DND-41 (cell line): ENCODE results near the gene CCDC137.

Source experiments
- ATAC-seq: fragments of 200-7000 bp; cut with Tn5 transposase; 3 replicates; pipeline ENCODE4 v1.9.1; 2021; ENCODE audit warnings: low read depth; ENCODE audit not compliant: insufficient read depth
- DNase-seq: peaks from one replicate; pipeline ENCODE4 v3.0.0-alpha.2; 2020
- H2AFZ ChIP-seq: 2 replicates; pipeline ENCODE4 v1.6.0; 2012; ENCODE audit warnings: low read depth, low read length
- H3K27ac ChIP-seq: 2 replicates; pipeline ENCODE4 v1.5.1; 2012; ENCODE audit warnings: low read length, inconsistent platforms
- H3K27me3 ChIP-seq: fragments of 200-600 bp; sonication (generic); 2 replicates; pipeline ENCODE4 v1.6.0; 2012; ENCODE audit warnings: low read length, mild to moderate bottlenecking, inconsistent platforms; ENCODE audit not compliant: insufficient read depth, poor library complexity
- H3K36me3 ChIP-seq: 2 replicates; pipeline ENCODE4 v1.5.1; 2012; ENCODE audit warnings: low read length, inconsistent platforms; ENCODE audit not compliant: insufficient read depth
- H3K4me1 ChIP-seq: 2 replicates; pipeline ENCODE4 v1.5.1; 2012; ENCODE audit warnings: mild to moderate bottlenecking, low read length; ENCODE audit not compliant: insufficient read depth
- H3K4me2 ChIP-seq: 2 replicates; pipeline ENCODE4 v1.6.0; 2012; ENCODE audit warnings: mild to moderate bottlenecking, moderate library complexity, low read length, inconsistent platforms; ENCODE audit not compliant: insufficient read depth
- H3K4me3 ChIP-seq, 2 experiments: fragments of 200-600 bp in 1 of 2; shearing (Covaris generic) in 1 of 2; 2 replicates each; pipeline ENCODE4 v1.5.1; 2012 to 2016; ENCODE audit warnings: inconsistent platforms in 2 of 2, low read length in 2 of 2, mild to moderate bottlenecking in 2 of 2, low read depth in 1 of 2, moderate library complexity in 1 of 2
- H3K79me2 ChIP-seq: 2 replicates; pipeline ENCODE4 v1.6.0; 2012; ENCODE audit warnings: low read length, inconsistent platforms; ENCODE audit not compliant: insufficient read depth
- H3K9ac ChIP-seq: 2 replicates; pipeline ENCODE4 v1.6.0; 2012; ENCODE audit warnings: low read depth, mild to moderate bottlenecking, inconsistent platforms, low read length, moderate library complexity
- H3K9me3 ChIP-seq: 2 replicates; pipeline ENCODE4 v1.5.1; 2012; ENCODE audit warnings: low read length, moderate library complexity, mild to moderate bottlenecking, inconsistent platforms; ENCODE audit not compliant: insufficient read depth, severe bottlenecking
- H4K20me1 ChIP-seq: 2 replicates; pipeline ENCODE4 v1.6.0; 2012; ENCODE audit warnings: low read length; ENCODE audit not compliant: insufficient read depth
- EZH2 ChIP-seq: IDR thresholded peaks from 3 replicates; pipeline ENCODE4 v1.6.1; 2012; ENCODE audit warnings: borderline replicate concordance, low read depth, mild to moderate bottlenecking, moderate library complexity, low read length, inconsistent platforms; ENCODE audit not compliant: severe bottlenecking
- TF ChIP-seq, protein P1 (sequence below): IDR thresholded peaks from 2 replicates; pipeline ENCODE4 v1.5.1; 2012; ENCODE audit warnings: borderline replicate concordance, low read length, moderate library complexity, mild to moderate bottlenecking; ENCODE audit not compliant: poor library complexity, severe bottlenecking; ENCODE audit errors: extremely low read depth

The CCDC137 gene

DNA sequence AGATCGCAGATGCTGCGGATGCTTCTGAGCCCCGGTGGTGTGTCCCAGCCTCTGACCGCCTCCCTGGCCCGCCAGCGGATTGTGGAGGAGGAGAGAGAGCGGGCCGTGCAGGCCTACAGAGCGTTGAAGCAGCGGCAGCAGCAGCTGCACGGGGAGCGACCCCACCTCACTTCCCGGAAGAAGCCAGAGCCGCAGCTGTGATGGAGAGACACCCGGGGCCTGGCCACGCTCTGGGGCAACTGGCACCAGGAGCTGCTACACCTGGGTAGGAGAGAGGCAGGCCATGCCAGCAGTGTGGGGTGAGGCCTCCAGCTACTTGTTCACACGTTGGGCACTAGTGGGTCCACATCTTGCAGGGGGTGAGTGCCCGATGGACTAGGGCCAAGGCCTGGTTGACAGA, 6.0 kb downstream of the CCDC137 start:
- Histone ChIP-seq H3K36me3 (peaks cover 74% of the 10 kb centered on the region), H3K9me3 (no peaks in the 10 kb centered on the region), H3K9ac (no peak overlapping the region), H3K4me1 (peaks cover 12% of the 10 kb centered on the region), H3K79me2 (peaks cover 29% of the 10 kb centered on the region), H2AFZ (no peak overlapping the region), H3K27ac (no peak overlapping the region), H3K4me2 (no peak overlapping the region), H3K4me3 (no peak overlapping the region), H4K20me1 (peaks cover 13% of the 10 kb centered on the region), H3K27me3 (no peaks in the 10 kb centered on the region)
- TF ChIP-seq, protein P1, sequence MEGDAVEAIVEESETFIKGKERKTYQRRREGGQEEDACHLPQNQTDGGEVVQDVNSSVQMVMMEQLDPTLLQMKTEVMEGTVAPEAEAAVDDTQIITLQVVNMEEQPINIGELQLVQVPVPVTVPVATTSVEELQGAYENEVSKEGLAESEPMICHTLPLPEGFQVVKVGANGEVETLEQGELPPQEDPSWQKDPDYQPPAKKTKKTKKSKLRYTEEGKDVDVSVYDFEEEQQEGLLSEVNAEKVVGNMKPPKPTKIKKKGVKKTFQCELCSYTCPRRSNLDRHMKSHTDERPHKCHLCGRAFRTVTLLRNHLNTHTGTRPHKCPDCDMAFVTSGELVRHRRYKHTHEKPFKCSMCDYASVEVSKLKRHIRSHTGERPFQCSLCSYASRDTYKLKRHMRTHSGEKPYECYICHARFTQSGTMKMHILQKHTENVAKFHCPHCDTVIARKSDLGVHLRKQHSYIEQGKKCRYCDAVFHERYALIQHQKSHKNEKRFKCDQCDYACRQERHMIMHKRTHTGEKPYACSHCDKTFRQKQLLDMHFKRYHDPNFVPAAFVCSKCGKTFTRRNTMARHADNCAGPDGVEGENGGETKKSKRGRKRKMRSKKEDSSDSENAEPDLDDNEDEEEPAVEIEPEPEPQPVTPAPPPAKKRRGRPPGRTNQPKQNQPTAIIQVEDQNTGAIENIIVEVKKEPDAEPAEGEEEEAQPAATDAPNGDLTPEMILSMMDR = no peak
- TF ChIP-seq EZH2 = no peak
- ATAC-seq (no peak), DNase-seq (no peak)

DNA sequence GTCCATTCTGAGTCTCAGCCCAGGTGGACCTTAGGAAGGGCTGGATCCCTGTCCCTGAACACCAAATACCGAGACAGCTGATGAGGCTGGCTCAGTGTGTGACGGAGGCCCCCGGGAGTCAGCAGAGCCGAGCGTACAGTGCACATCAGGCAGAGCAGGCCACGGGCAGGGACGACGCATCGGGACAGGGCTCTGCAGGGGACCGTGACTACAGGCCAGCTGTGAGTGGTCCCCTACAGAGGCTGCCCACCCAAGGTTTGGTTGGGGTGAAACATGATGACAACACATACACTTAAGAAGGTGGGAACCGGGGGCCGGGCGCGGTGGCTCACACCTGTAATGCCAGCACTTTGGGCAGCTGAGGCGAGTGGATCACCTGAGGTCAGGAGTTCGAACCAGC, 6.4 kb downstream of the CCDC137 start:
- no peak for TF ChIP-seq EZH2
- TF ChIP-seq, protein P1 = no peak
- Histone ChIP-seq H3K27ac (no peak overlapping the region), H3K27me3 (no peaks in the 10 kb centered on the region), H3K4me3 (no peak overlapping the region), H3K4me1 (peaks cover 7% of the 10 kb centered on the region), H3K9ac (no peak overlapping the region), H3K9me3 (no peaks in the 10 kb centered on the region), H2AFZ (no peak overlapping the region), H3K4me2 (no peak overlapping the region), H3K36me3 (peaks cover 70% of the 10 kb centered on the region), H3K79me2 (peaks cover 25% of the 10 kb centered on the region), H4K20me1 (peaks cover 13% of the 10 kb centered on the region)
- DNase-seq = no peak
- ATAC-seq = no peak

DNA sequence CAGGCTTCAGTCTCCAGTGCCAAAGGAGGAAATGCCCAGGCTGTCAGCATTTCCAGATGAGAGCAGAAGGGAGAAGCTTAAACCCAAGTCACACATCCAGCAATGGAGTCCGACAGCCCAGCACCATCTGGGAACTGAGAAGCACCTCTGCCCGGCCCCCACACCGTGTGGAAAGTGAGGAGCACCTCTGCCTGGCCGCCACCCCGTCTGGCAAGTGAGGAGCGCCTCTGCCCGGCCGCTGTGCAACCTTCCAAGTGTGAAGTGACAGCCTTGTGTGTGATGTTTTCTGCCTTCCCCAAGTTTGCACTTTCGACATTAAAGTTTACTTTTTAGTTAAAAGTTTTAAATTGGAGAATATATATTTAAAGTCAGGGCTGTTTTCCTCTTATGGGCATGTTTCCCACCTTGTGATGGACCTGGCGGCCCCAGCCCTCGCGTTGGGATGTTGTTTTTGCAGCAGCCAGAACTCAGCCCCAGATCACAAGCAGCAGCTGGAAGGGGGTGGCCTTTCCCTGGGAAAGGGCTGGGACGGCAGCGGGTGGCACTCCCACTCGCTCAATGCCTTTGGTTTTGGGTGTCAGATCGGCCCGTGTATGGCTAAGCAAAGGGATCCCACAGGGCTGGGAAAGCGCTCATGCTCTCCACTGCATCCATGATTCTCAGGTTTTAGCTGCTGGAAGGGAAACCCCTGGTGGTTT, 7.2 kb downstream of the CCDC137 start:
- H2AFZ ChIP-seq = no peak overlapping the region
- H3K27me3 ChIP-seq = no peaks in the 10 kb centered on the region
- no peak overlapping the region for H3K9ac ChIP-seq
- no peak overlapping the region for H3K27ac ChIP-seq
- peaks cover 17% of the 10 kb centered on the region for H3K79me2 ChIP-seq
- H3K4me3 ChIP-seq = no peak overlapping the region
- H3K4me1 ChIP-seq = no peaks in the 10 kb centered on the region
- ATAC-seq (0 out of 3 replicates have a peak, but pooled peaks have one; percentile 8), DNase-seq (no peak)
- no peaks in the 10 kb centered on the region for H3K9me3 ChIP-seq
- peaks cover 13% of the 10 kb centered on the region for H4K20me1 ChIP-seq
- TF ChIP-seq, protein P1 = no peak
- TF ChIP-seq EZH2 = no peak
- peaks cover 62% of the 10 kb centered on the region for H3K36me3 ChIP-seq
- no peak overlapping the region for H3K4me2 ChIP-seq
